GM18868 (cell line): ENCODE measurements around the gene FAM221B.

Experiments
- ATAC-seq: cut with Tn5 transposase; IDR thresholded peaks from one replicate; pipeline ENCODE4 v1.9.1; 2021; ENCODE audit warnings: mild to moderate bottlenecking, moderate library complexity; ENCODE audit not compliant: unreplicated experiment

Gene FAM221B

DNA sequence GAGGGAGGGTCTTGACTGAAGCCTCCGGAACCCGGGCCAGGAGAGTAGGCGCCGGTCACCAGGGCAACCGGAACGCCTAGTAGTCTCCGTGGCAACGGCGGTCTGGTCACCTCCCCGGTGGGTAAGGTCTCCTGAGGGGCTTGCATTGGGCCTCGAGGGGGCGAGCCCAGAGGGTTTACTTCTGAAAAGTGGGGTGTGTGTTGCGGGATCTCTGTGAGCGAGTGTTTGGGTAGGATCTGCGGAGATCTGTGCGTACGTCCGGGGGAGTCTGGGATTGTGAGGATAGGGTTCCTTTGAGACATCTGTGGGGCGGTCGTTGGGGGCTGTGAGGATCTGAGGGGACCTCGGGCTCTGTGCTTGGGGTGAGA, at the start of gene FAM221B:
Gene FAM221B (minus strand): TSS at position 17 of the 368 bp plus-strand sequence. CDS start 2,571 bp downstream, outside the sequence.
- ATAC-seq = no peak

DNA sequence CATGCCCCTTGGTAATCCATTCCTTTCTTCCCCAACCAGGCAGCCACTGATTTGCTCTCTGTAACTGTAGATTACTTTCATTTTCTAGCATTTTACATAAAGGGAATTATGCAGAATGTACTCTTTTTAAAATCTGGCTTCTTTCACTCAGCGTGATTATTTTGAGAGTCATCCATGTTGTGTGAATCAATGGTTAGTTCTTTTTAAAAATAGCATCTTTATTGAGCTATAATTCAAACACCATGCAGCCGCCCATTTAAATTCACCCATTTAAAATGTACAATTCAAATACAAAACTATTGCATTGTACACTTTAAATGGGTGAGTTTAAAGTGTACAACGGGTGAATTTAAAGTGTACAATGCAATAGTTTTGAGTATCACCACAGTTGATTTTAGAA, 44.0 kb upstream of the FAM221B start:
- ATAC-seq = no peak

GRCh38 chr9:35871545-35871944, 43.0 kb upstream of the FAM221B start:
- no peak for ATAC-seq

- no peak for ATAC-seq
Observed at GRCh38 chr9:35870351-35870923, 41.9 kb upstream of the FAM221B start, which contains the start of gene OR13J1. Gene OR13J1 (minus strand): TSS chr9:35870401. CDS start chr9:35870401, 0 bp downstream.

DNA sequence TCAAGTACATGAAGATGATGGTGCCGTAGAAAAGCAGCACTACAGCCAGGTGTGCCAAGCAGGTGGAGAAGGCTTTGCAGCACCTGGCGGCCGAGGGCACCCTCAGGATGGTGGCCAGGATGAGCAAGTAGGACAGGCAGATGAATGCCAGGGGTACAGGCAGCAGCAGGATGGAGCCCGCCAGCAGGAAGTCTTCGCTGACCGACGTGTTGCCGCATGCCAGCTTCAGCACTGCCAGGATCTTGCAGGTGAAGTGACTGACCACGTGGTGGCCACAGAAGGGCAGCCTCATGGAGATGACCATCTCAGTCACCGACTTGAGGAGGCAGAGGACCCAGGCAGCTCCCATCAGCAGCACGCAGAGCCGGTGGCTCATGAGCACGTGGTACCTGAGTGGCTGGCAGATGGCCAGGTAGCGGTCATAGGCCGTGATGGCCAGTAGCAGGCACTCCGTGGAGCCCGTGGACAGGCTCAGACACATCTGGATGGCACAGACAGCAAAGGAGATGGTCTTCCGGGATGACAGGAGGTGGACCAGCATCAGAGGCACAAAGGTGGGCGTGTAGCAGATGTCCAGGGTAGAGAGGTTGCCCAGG, 41.2 kb upstream of the FAM221B start:
- ATAC-seq = no peak

DNA sequence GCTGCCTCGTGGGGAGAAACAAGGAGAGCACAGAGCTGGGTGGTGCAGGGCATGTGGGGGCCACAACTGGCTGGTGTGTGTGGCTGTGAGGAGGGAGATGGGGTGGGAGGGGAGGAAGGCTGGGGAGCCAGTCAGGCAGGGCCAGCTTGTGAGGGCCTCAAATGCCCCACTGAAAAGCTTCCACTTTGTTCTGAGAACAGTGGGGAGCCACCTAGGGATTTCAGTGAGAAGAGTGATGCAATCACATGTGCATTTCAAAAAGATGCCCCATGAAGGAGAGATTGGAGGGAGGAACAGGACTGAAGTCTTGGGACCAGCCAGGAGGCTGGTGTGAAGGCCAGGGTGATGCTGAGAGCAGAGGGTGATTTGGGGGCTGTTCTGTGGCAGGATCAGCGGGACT, 40.4 kb upstream of the FAM221B start:
- no peak for ATAC-seq

DNA sequence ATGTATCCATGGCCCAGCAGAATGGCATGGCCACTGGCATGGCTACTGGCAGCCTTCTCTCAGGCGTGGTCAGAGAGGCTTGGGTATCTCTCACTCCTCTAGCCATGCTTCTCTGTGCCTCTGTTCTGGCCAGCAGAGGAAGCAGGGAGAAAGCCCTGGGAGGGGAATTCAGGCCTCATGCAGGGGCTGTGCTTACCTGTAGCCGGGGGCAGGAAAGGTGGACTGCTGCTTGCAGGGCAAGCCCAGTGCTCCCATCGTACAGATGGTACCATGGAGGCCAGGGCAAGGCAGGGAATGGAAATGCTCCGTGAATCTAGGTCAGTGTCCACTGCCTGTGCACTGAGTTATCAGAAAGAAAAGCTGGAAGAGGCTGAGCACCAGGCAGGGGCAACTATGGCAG, 39.0 kb upstream of the FAM221B start:
- no peak for ATAC-seq

DNA sequence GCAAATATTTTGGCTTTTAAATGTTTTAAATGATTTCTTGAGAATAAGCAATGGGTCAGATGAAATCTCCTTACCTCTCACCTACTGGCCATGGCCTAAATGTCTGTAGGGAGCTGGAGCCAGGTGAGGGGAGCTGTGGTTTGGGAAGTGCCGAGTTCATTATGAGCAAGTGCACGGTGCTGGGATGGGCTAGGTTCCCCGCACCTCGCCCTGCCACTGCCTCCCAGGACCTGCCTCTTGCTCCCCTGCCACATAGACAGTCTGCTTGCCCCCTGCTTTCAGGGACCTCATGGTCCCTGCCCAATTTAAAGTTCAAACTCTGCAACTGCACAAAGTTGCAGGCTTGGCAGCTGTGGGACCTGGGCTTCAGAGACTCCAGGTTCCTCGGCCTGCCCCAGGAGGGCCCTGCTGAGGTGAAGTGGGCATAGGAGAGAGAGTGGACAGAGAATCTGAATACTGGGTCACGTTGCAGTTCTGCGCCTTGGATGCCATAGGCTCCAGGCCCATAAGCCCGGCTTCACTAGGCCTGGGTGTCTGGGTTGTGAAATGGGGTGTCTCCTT, 36.2 kb upstream of the FAM221B start:
- ATAC-seq = no peak

DNA sequence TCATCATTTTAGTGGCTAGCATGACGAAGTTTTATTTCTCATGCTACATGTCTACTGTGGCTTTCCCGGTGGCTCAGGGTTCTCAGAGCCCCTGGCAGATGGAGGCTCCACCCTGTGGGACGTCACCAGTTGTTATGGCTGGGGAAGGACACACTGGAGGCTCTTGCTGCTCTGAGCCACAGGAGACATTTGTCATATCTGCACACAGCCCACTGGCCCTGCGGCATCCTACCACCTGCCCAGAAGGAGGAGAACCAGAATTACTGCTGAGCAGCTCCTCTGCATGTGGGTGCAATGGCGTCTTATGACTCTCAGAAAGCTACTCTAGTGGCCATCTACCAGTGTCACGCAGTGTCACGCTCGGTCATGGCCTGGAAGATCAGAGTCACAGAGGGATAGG, 35.1 kb upstream of the FAM221B start:
- no peak for ATAC-seq

GRCh38 chr9:35862328-35862727, 33.8 kb upstream of the FAM221B start:
- no peak for ATAC-seq

DNA sequence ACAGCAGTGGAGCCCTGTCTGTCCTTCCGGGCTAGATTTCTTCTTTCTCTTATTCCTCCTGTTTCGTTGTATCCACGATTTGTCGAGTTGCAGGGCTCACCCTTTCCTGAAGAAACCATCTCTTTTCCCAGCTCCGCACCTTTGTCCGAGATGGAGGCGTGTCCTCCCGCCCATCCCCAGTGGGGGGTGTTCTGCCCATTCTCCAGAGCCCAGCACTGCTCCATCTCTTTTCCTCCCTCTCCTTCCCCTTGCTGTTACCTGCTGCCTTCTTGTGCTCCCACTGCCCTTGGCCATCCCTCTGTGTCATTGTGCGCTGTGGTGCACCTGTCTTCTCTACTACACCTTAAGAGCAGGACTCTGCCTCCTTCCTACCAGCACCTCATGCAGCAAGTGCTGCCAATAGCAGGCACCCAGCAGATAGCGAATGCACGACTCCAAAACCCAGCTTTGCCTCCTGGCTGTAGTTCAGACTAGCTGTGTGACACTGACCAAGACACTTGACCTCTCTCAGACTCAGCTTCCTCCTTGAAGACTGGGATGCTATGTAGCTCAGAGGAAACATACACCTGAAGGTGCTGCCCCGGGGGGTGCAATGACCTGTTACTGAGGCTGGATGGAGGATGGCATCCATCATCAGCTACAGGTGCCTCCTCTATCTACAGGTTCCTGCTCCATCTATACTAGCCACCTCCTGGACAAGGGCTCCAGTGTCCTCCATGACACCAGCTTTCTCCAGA, 32.8 kb upstream of the FAM221B start:
- no peak for ATAC-seq

GRCh38 chr9:35859990-35860339, 31.4 kb upstream of the FAM221B start:
- no peak for ATAC-seq

DNA sequence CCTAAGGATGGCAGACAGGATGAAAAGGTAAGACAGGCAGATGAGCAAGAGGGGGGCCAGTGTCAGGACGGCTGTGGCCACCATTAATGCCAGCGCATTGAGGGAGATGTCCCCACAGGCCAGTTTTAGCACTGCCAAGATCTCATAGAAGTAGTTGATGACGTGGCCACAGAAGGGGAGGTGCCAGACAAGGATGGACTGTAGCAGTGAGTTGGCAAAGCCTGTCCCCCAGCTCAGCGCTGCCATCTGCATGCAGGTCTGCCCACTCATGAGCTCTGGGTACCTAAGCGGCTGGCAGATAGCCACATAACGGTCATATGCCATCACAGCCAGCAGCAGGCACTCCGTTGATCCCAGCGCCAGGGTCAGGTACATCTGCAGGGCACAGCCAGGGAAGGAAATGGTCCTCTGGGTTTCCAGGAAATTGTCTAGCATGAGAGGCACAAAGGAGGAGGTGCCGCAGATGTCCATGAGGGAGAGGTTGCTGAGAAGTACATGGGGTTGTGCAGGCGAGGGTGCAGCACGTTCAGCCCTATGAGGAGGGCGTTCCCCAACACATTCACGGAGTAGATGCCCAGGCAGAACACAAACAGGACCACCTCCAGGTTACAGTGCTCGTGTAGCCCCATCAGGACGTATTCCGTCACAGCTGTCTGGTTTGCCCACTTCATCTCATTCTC, 30.9 kb upstream of the FAM221B start:
- ATAC-seq = no peak

- ATAC-seq = no peak
Observed at GRCh38 chr9:35858458-35858857, 29.9 kb upstream of the FAM221B start.

DNA sequence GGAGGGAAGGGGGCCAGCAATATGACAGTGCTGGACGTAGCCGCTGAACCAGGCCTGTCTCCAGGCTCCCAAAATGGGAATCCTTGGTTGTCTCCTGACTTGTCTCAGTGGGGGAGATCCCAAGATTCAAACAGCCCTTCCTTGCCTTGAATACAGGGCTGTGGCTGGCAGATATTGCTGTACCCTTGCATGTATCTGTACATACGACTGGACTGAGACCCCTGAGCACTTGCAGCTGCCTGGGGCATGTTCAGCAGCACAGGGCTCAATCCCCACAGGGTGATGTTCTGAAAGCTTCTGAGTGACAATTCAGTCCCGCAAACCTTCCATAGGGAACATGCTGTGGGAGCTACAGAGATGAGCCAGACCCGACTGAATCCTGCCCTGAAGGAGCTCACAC, 28.4 kb upstream of the FAM221B start:
- ATAC-seq = no peak

DNA sequence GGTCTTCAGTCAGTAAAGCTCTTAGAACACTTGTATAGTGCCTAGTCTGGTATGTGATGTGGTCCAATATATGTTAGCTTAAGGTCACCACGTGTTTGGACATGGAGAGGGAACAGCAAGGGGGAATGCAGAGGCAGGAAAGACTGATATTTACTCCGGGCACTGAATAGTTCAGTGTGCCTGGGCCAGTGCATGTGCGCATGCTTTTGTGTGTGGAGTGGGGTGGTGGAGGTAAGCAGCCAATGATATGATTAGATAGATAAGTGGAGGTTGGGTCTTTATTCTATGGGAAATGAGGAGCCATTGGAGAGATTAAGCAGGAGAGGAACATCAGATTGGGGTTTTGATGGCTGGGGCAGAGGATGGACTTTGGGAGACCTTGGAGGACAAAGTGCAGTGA, 27.7 kb upstream of the FAM221B start:
- no peak for ATAC-seq

- ATAC-seq = no peak
Observed at GRCh38 chr9:35854091-35854762, 25.7 kb upstream of the FAM221B start.

GRCh38 chr9:35852876-35853865, 24.6 kb upstream of the FAM221B start:
- ATAC-seq = no peak

GRCh38 chr9:35852267-35852815, 23.8 kb upstream of the FAM221B start:
- ATAC-seq = no peak
